Measurements from ENCODE around the gene TP73.

DNA sequence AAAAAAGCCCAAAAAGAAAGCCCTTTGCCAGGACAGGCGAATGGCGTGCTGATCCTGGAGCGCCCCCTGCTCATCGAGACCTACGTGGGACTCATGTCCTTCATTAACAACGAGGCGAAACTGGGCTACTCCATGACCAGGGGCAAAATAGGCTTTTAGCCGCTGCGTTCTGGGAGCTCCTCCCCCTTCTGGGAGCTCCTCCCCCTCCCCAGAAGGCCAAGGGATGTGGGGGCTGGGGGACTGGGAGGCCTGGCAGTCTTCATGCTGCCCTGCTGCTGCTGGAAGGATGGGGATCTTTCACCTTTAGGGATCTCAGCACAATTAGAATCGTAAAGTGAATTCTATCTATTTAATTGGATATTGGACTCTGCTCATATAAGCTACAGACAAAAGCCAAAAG is 23.9 kb upstream of the TP73 start:
- TF ChIP-seq POLR2A (IDR thresholded peaks at IDR 0.05) (no peak), POLR2AphosphoS5 (IDR thresholded peaks at IDR 0.05) (no peak)
- TF ChIP-seq, protein P1, sequence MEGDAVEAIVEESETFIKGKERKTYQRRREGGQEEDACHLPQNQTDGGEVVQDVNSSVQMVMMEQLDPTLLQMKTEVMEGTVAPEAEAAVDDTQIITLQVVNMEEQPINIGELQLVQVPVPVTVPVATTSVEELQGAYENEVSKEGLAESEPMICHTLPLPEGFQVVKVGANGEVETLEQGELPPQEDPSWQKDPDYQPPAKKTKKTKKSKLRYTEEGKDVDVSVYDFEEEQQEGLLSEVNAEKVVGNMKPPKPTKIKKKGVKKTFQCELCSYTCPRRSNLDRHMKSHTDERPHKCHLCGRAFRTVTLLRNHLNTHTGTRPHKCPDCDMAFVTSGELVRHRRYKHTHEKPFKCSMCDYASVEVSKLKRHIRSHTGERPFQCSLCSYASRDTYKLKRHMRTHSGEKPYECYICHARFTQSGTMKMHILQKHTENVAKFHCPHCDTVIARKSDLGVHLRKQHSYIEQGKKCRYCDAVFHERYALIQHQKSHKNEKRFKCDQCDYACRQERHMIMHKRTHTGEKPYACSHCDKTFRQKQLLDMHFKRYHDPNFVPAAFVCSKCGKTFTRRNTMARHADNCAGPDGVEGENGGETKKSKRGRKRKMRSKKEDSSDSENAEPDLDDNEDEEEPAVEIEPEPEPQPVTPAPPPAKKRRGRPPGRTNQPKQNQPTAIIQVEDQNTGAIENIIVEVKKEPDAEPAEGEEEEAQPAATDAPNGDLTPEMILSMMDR (IDR thresholded peaks at IDR 0.05): no peak

All from breast epithelium (tissue), 3 donors.